GM12878 (cell line): ENCODE measurements around the gene RAC2. TPM values are rescaled to one million over a fixed set of nuclear protein-coding genes. Genes with fewer than 3 reads are reported as not detected.

Experiments used
- ATAC-seq: fragments of 200-7000 bp; cut with Tn5 transposase; 3 replicates; pipeline ENCODE4 v1.9.1; 2020; ENCODE audit warnings: mild to moderate bottlenecking, moderate library complexity
- BruUV-seq: library from RNA; stranded (reverse); fragments of 400-500 nt; replicated peaks from 2 replicates; lab custom pipeline; 2021; lab: Mats Ljungman, UMichigan
- CTCF ChIA-PET: fragments of 300-600 bp; sonication (Branson Sonifier 250); formaldehyde crosslinking; extraction: SDS; loops from one replicate; lab custom pipeline; 2021; ENCODE audit warnings: inconsistent platforms; lab: Yijun Ruan, JAX
- POLR2A ChIA-PET: fragments of 350-600 bp; formaldehyde crosslinking; extraction: SDS; loops from one replicate; lab custom pipeline; 2021; ENCODE audit warnings: inconsistent platforms; lab: Charles Lee
- RAD21 ChIA-PET: fragments of 300-600 bp; sonication (Branson Sonifier 250); formaldehyde crosslinking; loops from one replicate; lab custom pipeline; 2023; ENCODE audit warnings: antibody characterized with exemption; ENCODE audit not compliant: unreplicated experiment; lab: Charles Lee
- SMC1A ChIA-PET: fragments of 300-600 bp; sonication (Branson Sonifier 250); formaldehyde crosslinking; loops from one replicate; lab custom pipeline; 2023; ENCODE audit not compliant: unreplicated experiment, uncharacterized antibody; lab: Charles Lee
- DNase-seq: peaks from one replicate; pipeline ENCODE4 v3.0.0-alpha.2; 2011; ENCODE audit warnings: low read depth, low spot score
- FAIRE-seq: peaks from 3 replicates; lab custom pipeline; 2011; peaks lifted over from hg19 to GRCh38; lab: Jason Lieb, UNC
- H2AFZ ChIP-seq: 2 replicates; pipeline ENCODE4 v1.6.0; 2011; ENCODE audit warnings: low read depth, low read length, control low read depth; ENCODE audit not compliant: control insufficient read depth
- H3K27ac ChIP-seq: 2 replicates; pipeline ENCODE4 v1.5.1; 2011; ENCODE audit warnings: control low read depth; ENCODE audit not compliant: control insufficient read depth, insufficient read depth
- H3K27me3 ChIP-seq, 2 experiments: replicated peaks in 1 of 2; 2 replicates each; pipeline versions ENCODE4 v1.6.0 to v1.6.1; 2011; ENCODE audit warnings: low read length in 1 of 2; ENCODE audit not compliant: control insufficient read depth in 2 of 2, insufficient read depth in 2 of 2
- H3K36me3 ChIP-seq, 2 experiments: 2 replicates each; pipeline ENCODE4 v1.5.1; 2011; ENCODE audit warnings: low read length in 1 of 2; ENCODE audit not compliant: control insufficient read depth in 2 of 2, insufficient read depth in 2 of 2
- H3K4me1 ChIP-seq: 2 replicates; pipeline ENCODE4 v1.6.1; 2011; ENCODE audit warnings: mild to moderate bottlenecking, low read length, moderate library complexity, mixed read lengths; ENCODE audit not compliant: control insufficient read depth, insufficient read depth
- H3K4me2 ChIP-seq: 2 replicates; pipeline ENCODE4 v1.6.0; 2011; ENCODE audit warnings: control low read depth; ENCODE audit not compliant: control insufficient read depth, insufficient read depth
- H3K4me3 ChIP-seq: fragments of 200-600 bp; sonication (generic); 2 replicates; pipeline ENCODE4 v1.5.1; 2016
- H3K79me2 ChIP-seq: 2 replicates; pipeline ENCODE4 v1.6.0; 2011; ENCODE audit warnings: low read length; ENCODE audit not compliant: control insufficient read depth, insufficient read depth
- H3K9ac ChIP-seq: 2 replicates; pipeline ENCODE4 v1.8.0; 2011; ENCODE audit warnings: low read length, control low read depth, mixed read lengths; ENCODE audit not compliant: control insufficient read depth, insufficient read depth
- H3K9me3 ChIP-seq: replicated peaks from 3 replicates; pipeline ENCODE4 v1.5.1; 2011; ENCODE audit warnings: mild to moderate bottlenecking, low read length; ENCODE audit not compliant: control insufficient read depth, insufficient read depth
- H4K20me1 ChIP-seq: 2 replicates; pipeline ENCODE4 v1.6.0; 2011; ENCODE audit not compliant: control insufficient read depth, insufficient read depth
- CTCF ChIP-seq, 3 experiments: IDR thresholded peaks in 2 of 3; conservative IDR thresholded peaks in 1 of 3; 2 replicates each; pipeline ENCODE4 v1.5.1; 2011; ENCODE audit warnings: low read depth in 3 of 3, low read length in 3 of 3, mild to moderate bottlenecking in 3 of 3, control low read depth in 2 of 3, moderate library complexity in 2 of 3, inconsistent platforms in 1 of 3, mixed read lengths in 1 of 3; ENCODE audit not compliant: control insufficient read depth in 2 of 3, insufficient read depth in 1 of 3; ENCODE audit errors: extremely low read depth in 1 of 3
- LARP7 ChIP-seq: fragments of 450-650 bp; IDR thresholded peaks from 2 replicates; pipeline ENCODE4 v1.6.1; 2017; ENCODE audit warnings: mild to moderate bottlenecking
- NFXL1 ChIP-seq: fragments of 450-650 bp; IDR thresholded peaks from 2 replicates; pipeline ENCODE4 v1.6.1; 2017; ENCODE audit warnings: antibody characterized with exemption, mild to moderate bottlenecking, borderline replicate concordance
- TARDBP ChIP-seq: IDR thresholded peaks from 2 replicates; pipeline ENCODE4 v1.6.1; 2016; ENCODE audit warnings: borderline replicate concordance
- ZBTB33 ChIP-seq: fragments of 450-650 bp; IDR thresholded peaks from 2 replicates; pipeline ENCODE4 v1.6.1; 2017; ENCODE audit warnings: mild to moderate bottlenecking
- ZNF217 ChIP-seq: fragments of 450-650 bp; IDR thresholded peaks from 2 replicates; pipeline ENCODE4 v1.6.1; 2017; ENCODE audit warnings: antibody characterized with exemption, mild to moderate bottlenecking
- WGBS: methylation state at CpG from one replicate; pipeline ENCODE4 v1.1.6; 2016; ENCODE audit warnings: low lambda C conversion rate; ENCODE audit not compliant: insufficient replicate concordance, insufficient coverage; ENCODE audit errors: missing lambda C conversion rate; 5-methylcytosine and 5-hydroxymethylcytosine counted together
- in situ Hi-C: fragments of 300-500 bp; cut with MboI; formaldehyde crosslinking; loops from 9 replicates; pipeline ENCODE4 v1.14.3; 2018; ENCODE audit warnings: mixed read lengths
- intact Hi-C: fragments of 100-400 bp; cut with micrococcal nuclease; formaldehyde crosslinking; loops from one replicate; pipeline ENCODE4 v1.14.2; 2022; ENCODE audit not compliant: unreplicated experiment
- polyA plus RNA-seq, 11 experiments: library from polyadenylated mRNA; depleted of rRNA in 4 of 11; unstranded in 6 of 11; stranded (reverse) in 5 of 11; fragments of >200 nt; fragmentation: Nextera tagmentation in 4 of 11; fragmentation: Illumina TruSeq in 1 of 11; extraction: Ambion mirVana in 4 of 11; extraction: Trizol in 1 of 11; gene quantifications; 1 replicate in 1 of 11; 2 replicates in 10 of 11; pipeline versions ENCODE4 v1.2.1 to v1.2.3, GENCODE V29; 2011 to 2016; ENCODE audit warnings: inconsistent platforms in 2 of 11, missing spikeins in 2 of 11, low read depth in 1 of 11
- total RNA-seq, 4 experiments: library from RNA; depleted of rRNA in 3 of 4; stranded (reverse); fragments of >200 nt in 3 of 4; fragmentation: Illumina TruSeq in 1 of 4; extraction: Trizol in 1 of 4; gene quantifications; 2 replicates each; pipeline versions ENCODE4 v1.2.1 to v1.2.3, GENCODE V29; 2013 to 2021

Gene RAC2
- total and polyA plus RNA-seq, 10 of the 15 experiments (the other 5 are each of a cell fraction or from before 2014, with no cell fraction given): 102 to 386 (median 304) TPM

GRCh38 chr22:37235897-37236607 lies 8.0 kb downstream of the RAC2 start:
- 65% methylated on average over 3 of the region's 3 CpGs for WGBS
- Histone ChIP-seq H2AFZ (no peak overlapping the region), H3K9ac (peak overlapping the region; percentile 10; the same call in 1 of the 2 replicates), H3K36me3 (peaks cover 54 to 55% of the 10 kb centered on the region in 2 experiments), H3K9me3 (no peaks in the 10 kb centered on the region), H3K27me3 (no peaks in the 10 kb centered on the region), H3K4me2 (peak overlapping the region; percentile 67), H4K20me1 (peaks cover 10% of the 10 kb centered on the region; the same call in 1 of the 2 replicates), H3K27ac (peak overlapping the region; percentile 66), H3K79me2 (peaks cover 69% of the 10 kb centered on the region), H3K4me1 (peaks cover 86% of the 10 kb centered on the region), H3K4me3 (0 out of 2 replicates have a peak overlapping the region, but pooled peaks have one; percentile 26)
- DNase-seq: no peak
- intact Hi-C loops (no loop called here), in situ Hi-C loops (no loop called here)
- BruUV-seq: no TSS peak
- CTCF ChIA-PET: interaction anchor here (1.6 kb wide), 1 partner anchor 20 kb away, joined by 3 read pairs; no protein-coding TSS in a partner anchor
- ATAC-seq: no peak
- SMC1A ChIA-PET: interaction anchor here (2.1 kb wide), 1 partner anchor 18 kb away, joined by 11 read pairs; no protein-coding TSS in a partner anchor
- TF ChIP-seq CTCF (IDR thresholded peaks at IDR 0.05 in 2 of 3, conservative IDR thresholded peaks at IDR 0.05 in 1 of 3; ENCODE audit: control insufficient read depth in 2 of 3, extremely low read depth in 1 of 3, insufficient read depth in 1 of 3, low read depth in 3 of 3, low read length in 3 of 3) (0 out of 6 replicates have a peak, but pooled peaks of 1 of the 3 experiments have one; percentile 0), NFXL1 (0 out of 2 replicates have a peak, but pooled peaks have one; percentile 61), TARDBP (no peak), LARP7 (no peak), ZBTB33 (no peak), ZNF217 (peak; percentile 17; the same call in 1 of the 2 replicates)
- POLR2A ChIA-PET: interaction anchor here (12.5 kb wide), 1 partner anchor 15 kb away, joined by 246 read pairs; no protein-coding TSS in a partner anchor
- RAD21 ChIA-PET: interaction anchor here (0.9 kb wide), 1 partner anchor 21 kb away, joined by 3 read pairs; no protein-coding TSS in a partner anchor
- FAIRE-seq: no peak
